LNCAP (cell line): ENCODE results near the gene ACP1.

Experiments used
- TF ChIP-seq, protein P1 (sequence below): fragments of 450-650 bp; IDR thresholded peaks from 2 replicates; pipeline ENCODE4 v1.5.1; 2017; ENCODE audit warnings: mild to moderate bottlenecking

ACP1 gene

DNA sequence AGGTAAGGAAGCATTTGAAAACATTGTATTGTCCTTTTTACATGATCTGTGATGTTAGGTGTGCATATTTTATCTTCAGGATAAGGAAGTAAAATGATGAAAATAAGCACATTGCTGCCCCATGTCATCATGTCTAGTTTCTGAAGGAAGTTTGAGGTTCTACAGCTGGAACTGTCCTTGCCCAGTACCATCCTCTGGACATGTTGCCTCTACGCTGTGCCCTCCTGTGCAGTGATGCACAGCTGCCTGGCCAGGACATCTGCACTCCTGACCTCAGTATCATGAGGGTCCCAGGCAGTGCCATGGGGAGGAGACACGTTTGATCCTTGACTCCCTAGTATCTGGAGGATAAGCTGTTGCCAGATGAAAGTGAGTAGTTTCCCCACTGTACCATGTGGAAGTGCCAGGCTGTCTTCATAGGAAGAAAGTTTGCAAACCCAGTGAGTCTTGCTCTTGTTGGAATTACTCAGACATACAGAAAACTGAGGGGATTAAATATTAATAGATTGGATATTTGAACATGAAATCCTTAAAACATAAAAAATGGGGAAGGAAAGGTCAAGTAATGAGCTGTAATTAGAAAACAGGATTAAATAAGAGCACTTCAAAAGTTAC, 13.7 kb downstream of the ACP1 start:
- TF ChIP-seq, protein P1, sequence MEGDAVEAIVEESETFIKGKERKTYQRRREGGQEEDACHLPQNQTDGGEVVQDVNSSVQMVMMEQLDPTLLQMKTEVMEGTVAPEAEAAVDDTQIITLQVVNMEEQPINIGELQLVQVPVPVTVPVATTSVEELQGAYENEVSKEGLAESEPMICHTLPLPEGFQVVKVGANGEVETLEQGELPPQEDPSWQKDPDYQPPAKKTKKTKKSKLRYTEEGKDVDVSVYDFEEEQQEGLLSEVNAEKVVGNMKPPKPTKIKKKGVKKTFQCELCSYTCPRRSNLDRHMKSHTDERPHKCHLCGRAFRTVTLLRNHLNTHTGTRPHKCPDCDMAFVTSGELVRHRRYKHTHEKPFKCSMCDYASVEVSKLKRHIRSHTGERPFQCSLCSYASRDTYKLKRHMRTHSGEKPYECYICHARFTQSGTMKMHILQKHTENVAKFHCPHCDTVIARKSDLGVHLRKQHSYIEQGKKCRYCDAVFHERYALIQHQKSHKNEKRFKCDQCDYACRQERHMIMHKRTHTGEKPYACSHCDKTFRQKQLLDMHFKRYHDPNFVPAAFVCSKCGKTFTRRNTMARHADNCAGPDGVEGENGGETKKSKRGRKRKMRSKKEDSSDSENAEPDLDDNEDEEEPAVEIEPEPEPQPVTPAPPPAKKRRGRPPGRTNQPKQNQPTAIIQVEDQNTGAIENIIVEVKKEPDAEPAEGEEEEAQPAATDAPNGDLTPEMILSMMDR, result no peak

DNA sequence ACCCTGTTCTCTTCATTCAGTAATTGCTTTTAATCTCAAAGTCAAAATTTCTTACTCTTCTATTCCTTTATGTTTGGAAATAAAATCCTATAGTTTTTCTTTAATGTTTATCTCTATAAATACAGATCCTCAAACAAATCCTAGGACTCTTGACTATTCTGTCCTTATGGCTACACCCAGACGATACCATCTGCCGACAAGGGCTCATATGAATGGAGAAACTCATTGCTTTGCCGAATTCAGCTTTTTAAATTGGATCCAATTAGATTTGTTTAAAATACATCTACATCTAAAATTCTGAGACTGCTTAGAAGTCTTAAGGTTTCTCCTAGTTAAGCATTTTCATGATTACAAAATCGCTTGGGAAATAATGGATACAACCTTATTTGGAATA, 14.2 kb downstream of the ACP1 start:
- TF ChIP-seq, protein P1, result no peak

GRCh38 chr2:279366-279765, 14.6 kb downstream of the ACP1 start:
- TF ChIP-seq, protein P1, result no peak

- TF ChIP-seq, protein P1, result no peak
Observed at GRCh38 chr2:279956-280649, 15.4 kb downstream of the ACP1 start.

DNA sequence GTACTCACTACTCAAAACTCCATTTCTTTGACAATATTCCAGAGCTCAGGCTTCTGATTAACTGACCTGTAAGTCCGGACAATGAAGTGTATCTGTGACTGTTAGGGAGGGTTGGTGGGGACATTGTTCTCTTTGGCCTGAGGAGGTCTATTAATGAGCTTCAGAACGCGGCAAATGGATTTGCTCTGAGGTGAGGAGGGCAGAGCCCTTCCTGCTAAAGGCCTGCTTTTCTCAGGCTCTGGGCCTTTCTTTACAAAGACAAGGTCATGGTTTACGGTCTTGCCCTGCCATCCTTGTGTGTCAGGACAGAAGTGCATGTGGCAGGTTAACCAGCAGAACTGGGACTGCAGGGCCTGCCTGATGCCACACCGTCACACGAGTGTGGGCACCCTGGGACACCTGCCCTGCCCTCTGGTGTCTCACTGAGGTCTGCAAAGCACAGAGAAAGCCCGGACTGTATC, 15.9 kb downstream of the ACP1 start:
- TF ChIP-seq, protein P1, result no peak

- TF ChIP-seq, protein P1, result no peak
Observed at GRCh38 chr2:281381-281780, 16.6 kb downstream of the ACP1 start.

DNA sequence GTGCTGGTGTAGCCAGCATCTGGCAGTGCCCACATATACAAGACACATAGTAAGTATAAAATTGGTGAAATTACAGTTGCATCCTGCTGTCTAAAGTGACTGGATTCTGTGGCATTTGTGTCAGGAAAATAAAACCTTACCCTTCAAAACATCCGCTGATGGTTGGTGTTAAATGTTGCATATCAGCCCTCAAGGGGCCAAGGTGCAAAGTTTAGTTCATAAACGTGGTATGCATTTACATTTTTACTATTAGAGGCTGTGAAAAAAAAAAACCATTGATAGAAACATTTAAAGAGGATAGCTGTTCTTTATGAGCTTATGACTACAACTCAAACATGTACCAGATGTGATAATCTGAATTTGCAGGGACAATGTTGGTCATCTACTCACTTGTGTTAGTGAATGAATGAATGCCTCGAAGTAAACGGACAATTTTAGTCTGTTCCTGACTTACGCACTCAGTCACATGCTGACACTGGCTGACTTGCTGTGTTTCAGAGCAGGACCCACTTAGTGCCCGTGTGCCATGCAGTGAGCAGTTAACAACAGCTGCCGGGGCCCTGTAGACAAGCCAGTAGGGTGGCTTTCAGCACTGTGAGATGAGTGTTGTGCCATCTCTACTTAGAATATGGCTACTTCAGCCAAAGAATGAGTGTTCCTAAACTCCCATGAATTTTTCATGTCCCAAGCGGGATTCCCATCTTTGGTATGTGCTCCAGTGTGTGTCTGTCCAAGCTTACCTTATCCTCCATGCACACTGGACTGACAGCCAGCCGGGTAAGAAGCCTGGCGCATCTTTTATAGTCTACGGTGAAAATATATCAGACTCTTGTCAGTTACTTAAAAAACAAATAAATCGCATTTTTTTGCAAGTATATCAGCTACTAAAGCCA, 17.9 kb downstream of the ACP1 start:
- TF ChIP-seq, protein P1, result no peak
